GM23338 (cell line): ENCODE data around the gene NUP43. TPM values are rescaled to one million over a fixed set of nuclear protein-coding genes. Genes with fewer than 3 reads are reported as not detected.

Experiments
- ATAC-seq: fragments of 200-7000 bp; cut with Tn5 transposase; 3 replicates; pipeline ENCODE4 v1.9.1; 2020
- DNase-seq: peaks from one replicate; pipeline ENCODE4 v3.0.0-alpha.2; 2015; ENCODE audit warnings: low spot score
- H2AFZ ChIP-seq: fragments of 200-600 bp; sonication (generic); 2 replicates; pipeline ENCODE4 v1.8.0; 2016; ENCODE audit warnings: antibody characterized with exemption, mild to moderate bottlenecking, moderate library complexity
- H3F3A ChIP-seq: fragments of 200-600 bp; sonication (generic); replicated peaks from 2 replicates; pipeline ENCODE4 v1.8.0; 2017; ENCODE audit warnings: antibody characterized with exemption, mixed run types, low read depth
- H3K27ac ChIP-seq: fragments of 200-600 bp; sonication (generic); 2 replicates; pipeline ENCODE4 v1.6.1; 2016; ENCODE audit warnings: low read depth
- H3K27me3 ChIP-seq: fragments of 200-600 bp; sonication (generic); 2 replicates; pipeline ENCODE4 v1.8.0; 2016; ENCODE audit warnings: mild to moderate bottlenecking, mixed run types, moderate library complexity; ENCODE audit not compliant: insufficient read depth
- H3K36me3 ChIP-seq: fragments of 200-600 bp; sonication (generic); 2 replicates; pipeline ENCODE4 v1.8.0; 2016; ENCODE audit warnings: mild to moderate bottlenecking; ENCODE audit not compliant: insufficient read depth
- H3K4me1 ChIP-seq: fragments of 200-600 bp; sonication (generic); 2 replicates; pipeline ENCODE4 v1.8.0; 2016; ENCODE audit warnings: mild to moderate bottlenecking, moderate library complexity; ENCODE audit not compliant: insufficient read depth
- H3K4me2 ChIP-seq: fragments of 200-600 bp; sonication (generic); 2 replicates; pipeline ENCODE4 v1.7.1; 2017; ENCODE audit warnings: mixed run types
- H3K4me3 ChIP-seq: fragments of 200-600 bp; sonication (generic); 2 replicates; pipeline ENCODE4 v1.6.1; 2016; ENCODE audit warnings: mixed run types
- H3K79me2 ChIP-seq: fragments of 200-600 bp; sonication (generic); replicated peaks from 2 replicates; pipeline ENCODE4 v1.8.0; 2017; ENCODE audit warnings: mild to moderate bottlenecking; ENCODE audit not compliant: insufficient read depth
- H3K9me2 ChIP-seq: fragments of 200-600 bp; sonication (generic); 2 replicates; pipeline ENCODE4 v1.8.0; 2017; ENCODE audit not compliant: insufficient read depth
- H4K20me1 ChIP-seq: fragments of 200-600 bp; sonication (generic); replicated peaks from 2 replicates; pipeline ENCODE4 v1.8.0; 2017; ENCODE audit warnings: mild to moderate bottlenecking; ENCODE audit not compliant: insufficient read depth
- H3K27ac Mint-ChIP-seq: 2 replicates; pipeline ENCODE4 v1.8.0; 2020; ENCODE audit warnings: inconsistent platforms, mild to moderate bottlenecking, moderate library complexity, mixed read lengths
- H3K27me3 Mint-ChIP-seq: 3 replicates; pipeline ENCODE4 v1.8.0; 2022; ENCODE audit warnings: low read depth, mild to moderate bottlenecking, moderate library complexity, mixed read lengths, inconsistent platforms; ENCODE audit not compliant: insufficient read depth, poor library complexity
- H3K36me3 Mint-ChIP-seq: 3 replicates; pipeline ENCODE4 v1.8.0; 2021; ENCODE audit warnings: low read depth, mild to moderate bottlenecking, inconsistent platforms, moderate library complexity, mixed read lengths
- H3K4me1 Mint-ChIP-seq: 3 replicates; pipeline ENCODE4 v1.8.0; 2020; ENCODE audit warnings: mild to moderate bottlenecking, inconsistent platforms, mixed read lengths
- H3K4me3 Mint-ChIP-seq: 3 replicates; pipeline ENCODE4 v1.8.0; 2021; ENCODE audit warnings: moderate library complexity, mild to moderate bottlenecking, inconsistent platforms, mixed read lengths
- H3K9me3 Mint-ChIP-seq: 3 replicates; pipeline ENCODE4 v1.8.0; 2020; ENCODE audit warnings: moderate library complexity, mild to moderate bottlenecking, inconsistent platforms, mixed read lengths
- CREB1 ChIP-seq: fragments of 250-450 bp; sonication (Bioruptor Pico); IDR thresholded peaks from 2 replicates; pipeline ENCODE4 v1.5.0; 2020; ENCODE audit warnings: low read depth, mild to moderate bottlenecking, moderate library complexity
- CTCF ChIP-seq, 2 experiments: fragments of 200-600 bp in 1 of 2; sonication (generic) in 1 of 2; conservative IDR thresholded peaks; 2 replicates each; pipeline versions ENCODE4 v1.5.1 to v1.6.1; 2016 to 2017; ENCODE audit warnings: antibody characterized with exemption in 2 of 2, low read depth in 2 of 2, mild to moderate bottlenecking in 2 of 2, moderate library complexity in 1 of 2
- EZH2 ChIP-seq: fragments of 200-600 bp; sonication (generic); IDR thresholded peaks from one replicate; pipeline ENCODE4 v1.8.0; 2017; ENCODE audit warnings: antibody characterized with exemption, mild to moderate bottlenecking, low read depth; ENCODE audit not compliant: unreplicated experiment
- EZH2phosphoT487 ChIP-seq: fragments of 200-600 bp; sonication (generic); IDR thresholded peaks from one replicate; pipeline ENCODE4 v1.8.1; 2018; ENCODE audit warnings: antibody characterized with exemption; ENCODE audit not compliant: unreplicated experiment
- JUNB ChIP-seq: IDR thresholded peaks from one replicate; pipeline ENCODE4 v1.6.1; 2016; ENCODE audit warnings: antibody characterized with exemption; ENCODE audit not compliant: unreplicated experiment
- POLR2AphosphoS5 ChIP-seq: IDR thresholded peaks from 2 replicates; pipeline ENCODE4 v1.6.1; 2016; ENCODE audit warnings: antibody characterized with exemption, low read depth
- ZNF114 ChIP-seq: fragments of 250-450 bp; sonication (Bioruptor Pico); IDR thresholded peaks from 2 replicates; pipeline ENCODE4 v1.5.0; 2020; ENCODE audit warnings: mild to moderate bottlenecking, moderate library complexity
- ZNF331 ChIP-seq: fragments of 250-450 bp; sonication (Bioruptor Pico); IDR thresholded peaks from 2 replicates; pipeline ENCODE4 v1.5.0; 2020; ENCODE audit warnings: low read depth, mild to moderate bottlenecking, moderate library complexity
- ZNF462 ChIP-seq: fragments of 250-450 bp; sonication (Bioruptor Pico); IDR thresholded peaks from 2 replicates; pipeline ENCODE4 v1.5.0; 2020; ENCODE audit warnings: mild to moderate bottlenecking, moderate library complexity
- polyA plus RNA-seq: library from polyadenylated mRNA; unstranded; fragments of >200 nt; fragmentation: Nextera tagmentation; extraction: Ambion mirVana; gene quantifications from 2 replicates; pipeline ENCODE4 v1.2.1, GENCODE V29; 2016
- total RNA-seq: library from RNA; depleted of rRNA; stranded (reverse); fragments of >200 nt; shearing (Covaris generic); gene quantifications from 2 replicates; pipeline ENCODE4 v1.2.3, GENCODE V29; 2014

Gene NUP43
- total and polyA plus RNA-seq, 2 experiments from 2014 or later = 23.4 to 71.8 TPM

- no peak for DNase-seq
- no peaks in the 10 kb centered on the region for H3K9me2 ChIP-seq
- no peaks in the 10 kb centered on the region for H3F3A ChIP-seq
- TF ChIP-seq EZH2 (no peak), ZNF331 (CRISPR knock-in tag) (no peak), ZNF114 (no peak), CTCF (conservative IDR thresholded peaks at IDR 0.05; ENCODE audit: low read depth in 2 of 2) (no peak), CREB1 (CRISPR knock-in tag) (no peak)
- Mint-ChIP-seq H3K27me3 (no peaks in the 10 kb centered on the region), H3K27ac (no peak overlapping the region), H3K4me3 (no peak overlapping the region), H3K36me3 (peaks cover 58% of the 10 kb centered on the region), H3K9me3 (no peaks in the 10 kb centered on the region), H3K4me1 (no peaks in the 10 kb centered on the region)
- no peak overlapping the region for H3K4me2 ChIP-seq
- peaks cover 25% of the 10 kb centered on the region for H3K36me3 ChIP-seq
- no peaks in the 10 kb centered on the region for H3K27me3 ChIP-seq
- peaks cover 39% of the 10 kb centered on the region for H3K79me2 ChIP-seq
- H4K20me1 ChIP-seq = no peaks in the 10 kb centered on the region; the same call in 1 of the 2 replicates
- no peak overlapping the region for H3K27ac ChIP-seq
- H2AFZ ChIP-seq = no peak overlapping the region
- H3K4me1 ChIP-seq = no peaks in the 10 kb centered on the region
- ATAC-seq = no peak
- H3K4me3 ChIP-seq = no peak overlapping the region
Observed at GRCh38 chr6:149771925-149772324, 25.6 kb upstream of the NUP43 start.

GRCh38 chr6:149771185-149771584, 24.9 kb upstream of the NUP43 start:
- no peaks in the 10 kb centered on the region for H3K27me3 ChIP-seq
- no peaks in the 10 kb centered on the region for H3K27me3 Mint-ChIP-seq
- H3K4me3 Mint-ChIP-seq = no peak overlapping the region
- H3K27ac ChIP-seq = peak overlapping the region; percentile 33; the same call in 1 of the 2 replicates
- no peaks in the 10 kb centered on the region for H3F3A ChIP-seq
- H3K4me1 Mint-ChIP-seq = no peaks in the 10 kb centered on the region
- H3K27ac Mint-ChIP-seq = no peak overlapping the region
- H3K4me1 ChIP-seq = no peaks in the 10 kb centered on the region
- no peak overlapping the region for H3K4me3 ChIP-seq
- H3K36me3 Mint-ChIP-seq = peaks cover 61% of the 10 kb centered on the region
- H3K4me2 ChIP-seq = no peak overlapping the region
- H3K9me2 ChIP-seq = no peaks in the 10 kb centered on the region
- H3K9me3 Mint-ChIP-seq = peaks cover under 1% of the 10 kb centered on the region; the same call in 1 of the 3 replicates
- no peak for DNase-seq
- H3K36me3 ChIP-seq = peaks cover 25% of the 10 kb centered on the region
- H3K79me2 ChIP-seq = peaks cover 46% of the 10 kb centered on the region
- no peak overlapping the region for H2AFZ ChIP-seq
- no peak for ATAC-seq
- H4K20me1 ChIP-seq = no peaks in the 10 kb centered on the region; the same call in 1 of the 2 replicates
- no peak for TF ChIP-seq EZH2
- TF ChIP-seq CTCF (conservative IDR thresholded peaks at IDR 0.05; ENCODE audit: low read depth in 2 of 2) = no peak
- no peak for TF ChIP-seq CREB1 (CRISPR knock-in tag)
- no peak for TF ChIP-seq POLR2AphosphoS5
- no peak for TF ChIP-seq ZNF462 (CRISPR knock-in tag)
- TF ChIP-seq ZNF331 (CRISPR knock-in tag) = no peak
- TF ChIP-seq JUNB = no peak
- no peak for TF ChIP-seq EZH2phosphoT487
